Aorta (tissue), 5 donors: ENCODE results near the gene APMAP. TPM values are rescaled to one million over a fixed set of nuclear protein-coding genes. Genes with fewer than 3 reads are reported as not detected.
A peak's percentile ranks its signal among the peaks of the same experiment; 100 is the strongest.

Experiments used
- ATAC-seq: fragments of 200-7000 bp; cut with Tn5 transposase; one replicate; pipeline ENCODE4 v1.9.1; 2022; ENCODE audit warnings: moderate library complexity; ENCODE audit not compliant: low FRiP score
- DNase-seq, 2 donors: peaks; one replicate each; pipeline ENCODE4 v3.0.0-alpha.2; 2020
- H3K27ac ChIP-seq, 2 donors: one replicate each; pipeline ENCODE4 v1.5.1; 2013; ENCODE audit warnings: low read length in 2 of 2, mild to moderate bottlenecking in 2 of 2, moderate library complexity in 2 of 2, control low read depth in 1 of 2, inconsistent platforms in 1 of 2, low read depth in 1 of 2
- H3K27me3 ChIP-seq, 2 donors: one replicate each; pipeline ENCODE4 v1.6.1; 2013; ENCODE audit warnings: control low read depth in 1 of 2, low read length in 1 of 2, mild to moderate bottlenecking in 1 of 2, moderate library complexity in 1 of 2; ENCODE audit not compliant: insufficient read depth in 2 of 2, control insufficient read depth in 1 of 2
- H3K36me3 ChIP-seq, 2 donors: one replicate each; pipeline ENCODE4 v1.6.1; 2013; ENCODE audit warnings: control low read depth in 1 of 2, low read length in 1 of 2, mild to moderate bottlenecking in 1 of 2; ENCODE audit not compliant: insufficient read depth in 2 of 2, control insufficient read depth in 1 of 2
- H3K4me1 ChIP-seq, 2 donors: one replicate each; pipeline ENCODE4 v1.6.1; 2013; ENCODE audit warnings: low read length in 2 of 2, control low read depth in 1 of 2, mild to moderate bottlenecking in 1 of 2, moderate library complexity in 1 of 2; ENCODE audit not compliant: insufficient read depth in 2 of 2, control insufficient read depth in 1 of 2
- H3K4me3 ChIP-seq, 2 donors: one replicate each; pipeline ENCODE4 v1.5.1; 2013; ENCODE audit warnings: low read length in 2 of 2, control low read depth in 1 of 2, mild to moderate bottlenecking in 1 of 2
- H3K9me3 ChIP-seq: one replicate; pipeline ENCODE4 v1.6.1; 2013; ENCODE audit warnings: mild to moderate bottlenecking, low read length; ENCODE audit not compliant: control insufficient read depth
- WGBS, 2 donors: extraction: QIAGEN DNeasy Blood & Tissue Kit; methylation state at CpG; one replicate each; pipeline ENCODE4 v1.1.7; 2013; 5-methylcytosine and 5-hydroxymethylcytosine counted together
- intact Hi-C, 2 donors: fragments of 100-400 bp; cut with DNase I; formaldehyde crosslinking; loops; one replicate each; pipeline versions ENCODE4 v1.14.2 to v1.15.0; 2022
- polyA plus RNA-seq, 2 donors: library from polyadenylated mRNA; stranded (reverse); fragments of 200-250 nt; gene quantifications; one replicate each; pipeline ENCODE4 v1.2.3, GENCODE V29; 2013
- total RNA-seq, 2 donors: library from RNA; stranded (reverse); fragmentation: NEBNext Ultra II Directional; extraction: Animal tissue kit (Norgen Biotek cat#: 25700); gene quantifications; one replicate each; pipeline ENCODE4 v1.2.1, GENCODE V29; 2021
- donor health status: healthy with polysubstance abuse.
- donor health status: Bipolar disorder and iron deficiency.
- donor health status: DM: no; HTN: no; CAD: no.
- donor health status: DM: no; HTN: no; CAD: no.
- donor health status: DM: yes; HTN: yes; CAD: no.

The APMAP gene
- total and polyA plus RNA-seq, 4 donors: 23.4 to 54.1 (median 40.8) TPM

DNA sequence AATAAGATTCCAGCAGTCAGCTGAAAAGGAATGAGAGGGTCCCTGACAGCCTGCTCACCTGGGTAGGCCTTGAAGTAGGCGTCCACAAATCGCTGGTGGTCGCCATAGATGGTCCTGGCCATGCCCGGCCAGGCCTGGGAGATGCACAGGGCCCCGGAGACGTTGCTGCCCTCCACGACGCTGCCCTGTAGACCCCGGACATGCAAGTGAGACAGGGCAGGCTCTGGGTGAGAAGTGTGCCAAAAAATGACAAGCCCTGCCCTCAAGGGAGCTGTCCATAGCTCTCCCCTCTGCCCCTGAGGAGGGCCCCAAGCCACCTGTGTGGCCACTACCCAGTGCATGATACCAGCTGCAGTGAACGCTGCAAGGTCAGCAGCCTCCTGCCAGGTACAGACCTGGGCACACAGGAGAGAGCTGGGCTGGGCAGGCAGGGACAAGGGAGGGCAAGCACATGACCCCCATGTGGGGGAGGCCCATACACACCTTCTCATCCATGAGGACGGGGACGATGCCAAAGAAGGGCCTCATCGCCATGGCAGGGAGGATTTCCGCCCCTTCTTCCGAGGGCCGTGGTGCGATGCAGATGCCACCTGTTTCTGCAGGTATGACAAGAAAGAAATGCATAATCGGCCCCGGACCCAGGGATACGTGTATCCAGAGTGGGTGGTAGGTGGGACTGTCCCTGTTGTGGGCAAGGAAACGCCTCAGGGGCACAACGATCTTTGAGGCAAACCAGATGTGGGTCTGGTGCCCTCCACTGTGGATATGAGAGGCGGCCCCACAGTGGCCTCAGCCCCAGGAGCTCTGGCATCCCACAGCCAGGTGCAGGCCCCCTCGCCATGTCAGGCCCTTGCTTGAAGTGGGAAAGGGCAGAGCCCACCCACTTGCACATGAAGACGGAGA, 21.2 kb upstream of the APMAP start:
- ATAC-seq (no peak), DNase-seq (peak; percentile 21 to 58)
- intact Hi-C loops: no loop called here
- H3K36me3 ChIP-seq: peaks cover 4 to 6% of the 10 kb centered on the region in 2 donors
- H3K9me3 ChIP-seq: no peaks in the 10 kb centered on the region
- WGBS, 2 donors: 91 to 92% methylated on average over 25 of the region's 25 CpGs
- H3K4me1 ChIP-seq: no peaks in the 10 kb centered on the region
- no peak overlapping the region for H3K27ac ChIP-seq
- H3K4me3 ChIP-seq: no peak overlapping the region
- H3K27me3 ChIP-seq: no peaks in the 10 kb centered on the region

DNA sequence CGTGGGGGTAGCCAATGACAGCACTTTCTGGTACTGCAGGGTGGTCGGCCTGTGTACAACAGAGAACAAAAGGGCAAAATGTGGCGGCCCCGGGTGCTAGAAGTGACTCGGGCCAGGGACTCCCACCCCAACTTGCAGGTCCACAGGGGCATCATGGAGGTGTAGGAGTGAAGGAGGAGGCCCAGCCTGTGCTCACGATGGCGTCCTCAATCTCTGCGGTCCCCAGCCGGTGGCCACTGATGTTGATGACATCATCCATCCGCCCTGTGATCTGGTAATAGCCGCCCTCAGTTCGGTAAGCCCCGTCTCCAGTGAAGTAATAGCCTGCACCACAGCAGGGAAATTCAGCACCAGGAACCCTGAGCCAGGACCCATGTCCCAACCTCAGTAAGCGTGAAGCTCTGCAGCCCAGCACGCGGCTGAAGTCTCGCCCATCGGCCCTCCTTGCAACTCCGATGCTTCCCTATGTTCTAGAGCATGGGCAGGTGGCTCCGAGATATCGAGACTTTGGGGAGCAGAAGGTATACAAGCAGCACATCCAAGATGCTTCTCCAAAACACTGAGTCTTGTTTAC, 20.2 kb upstream of the APMAP start:
- peaks cover 4 to 6% of the 10 kb centered on the region in 2 donors for H3K36me3 ChIP-seq
- intact Hi-C loops: no loop called here
- peak in 1 of 2 donors; percentile 34 for DNase-seq

DNA sequence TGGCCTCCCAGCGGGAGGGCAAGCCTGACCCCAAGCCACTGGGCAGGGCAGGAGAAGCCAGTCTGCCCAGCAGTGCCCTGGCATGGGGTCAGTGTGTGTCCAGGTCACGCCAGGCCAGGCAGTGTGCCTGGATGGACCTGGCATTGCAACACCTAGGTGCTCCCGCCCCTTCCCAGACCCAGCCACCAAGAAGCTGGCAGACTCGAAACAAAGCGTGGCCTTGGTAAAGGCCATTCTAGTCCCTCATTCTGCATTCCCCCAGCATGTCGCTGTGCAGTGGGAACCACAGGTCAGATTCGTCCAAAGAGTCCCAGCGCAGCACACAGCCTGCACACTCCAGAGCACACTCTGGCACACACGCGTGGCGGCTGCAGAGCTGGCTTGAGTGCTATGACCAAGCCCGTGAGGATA, 19.3 kb upstream of the APMAP start:
- no peaks in the 10 kb centered on the region for H3K27me3 ChIP-seq
- no peak overlapping the region for H3K27ac ChIP-seq
- peak in 1 of 2 donors; percentile 25 for DNase-seq
- H3K4me3 ChIP-seq: no peak overlapping the region
- no peaks in the 10 kb centered on the region for H3K9me3 ChIP-seq
- H3K4me1 ChIP-seq: no peaks in the 10 kb centered on the region
- ATAC-seq: no peak
- WGBS, 2 donors: 91 to 93% methylated on average over 12 of the region's 12 CpGs
- peaks cover 6 to 7% of the 10 kb centered on the region in 2 donors for H3K36me3 ChIP-seq
- intact Hi-C loops: no loop called here

More for the DNA sequence above, 20.2 kb upstream of the APMAP start:
- 91 to 93% methylated on average over 21 of the region's 21 CpGs for WGBS, 2 donors
- H3K27ac ChIP-seq: no peak overlapping the region
- H3K4me3 ChIP-seq: no peak overlapping the region
- no peaks in the 10 kb centered on the region for H3K27me3 ChIP-seq
- ATAC-seq: no peak
- H3K4me1 ChIP-seq: no peaks in the 10 kb centered on the region
- H3K9me3 ChIP-seq: no peaks in the 10 kb centered on the region

DNA sequence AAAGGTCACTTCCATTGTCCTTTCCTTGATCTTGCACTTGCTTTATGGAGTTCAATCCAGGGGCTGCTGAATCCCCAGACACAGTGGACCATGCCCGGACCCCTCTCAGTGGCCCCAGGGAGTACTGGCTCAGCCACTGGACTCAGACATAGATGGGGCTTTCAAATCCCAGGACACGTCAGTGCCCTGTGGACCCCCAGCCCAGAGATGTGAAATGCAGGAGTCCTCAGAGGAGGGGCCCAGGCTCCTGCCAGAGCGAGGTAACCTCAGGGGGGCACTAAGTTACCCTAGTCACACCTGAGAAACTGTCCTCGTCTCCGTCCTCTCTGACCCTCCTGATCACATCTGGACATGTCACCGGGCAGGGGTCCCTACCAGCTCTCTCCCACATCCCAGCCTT, 18.7 kb upstream of the APMAP start:
- intact Hi-C loops: no loop called here
- peaks cover 6 to 8% of the 10 kb centered on the region in 2 donors for H3K36me3 ChIP-seq
- H3K4me3 ChIP-seq: no peak overlapping the region
- no peaks in the 10 kb centered on the region for H3K27me3 ChIP-seq
- H3K9me3 ChIP-seq: no peaks in the 10 kb centered on the region
- 81 to 87% methylated on average over 6 of the region's 6 CpGs for WGBS, 2 donors
- no peak overlapping the region for H3K27ac ChIP-seq
- ATAC-seq (no peak), DNase-seq (peak in 1 of 2 donors; percentile 37)
- no peaks in the 10 kb centered on the region for H3K4me1 ChIP-seq

DNA sequence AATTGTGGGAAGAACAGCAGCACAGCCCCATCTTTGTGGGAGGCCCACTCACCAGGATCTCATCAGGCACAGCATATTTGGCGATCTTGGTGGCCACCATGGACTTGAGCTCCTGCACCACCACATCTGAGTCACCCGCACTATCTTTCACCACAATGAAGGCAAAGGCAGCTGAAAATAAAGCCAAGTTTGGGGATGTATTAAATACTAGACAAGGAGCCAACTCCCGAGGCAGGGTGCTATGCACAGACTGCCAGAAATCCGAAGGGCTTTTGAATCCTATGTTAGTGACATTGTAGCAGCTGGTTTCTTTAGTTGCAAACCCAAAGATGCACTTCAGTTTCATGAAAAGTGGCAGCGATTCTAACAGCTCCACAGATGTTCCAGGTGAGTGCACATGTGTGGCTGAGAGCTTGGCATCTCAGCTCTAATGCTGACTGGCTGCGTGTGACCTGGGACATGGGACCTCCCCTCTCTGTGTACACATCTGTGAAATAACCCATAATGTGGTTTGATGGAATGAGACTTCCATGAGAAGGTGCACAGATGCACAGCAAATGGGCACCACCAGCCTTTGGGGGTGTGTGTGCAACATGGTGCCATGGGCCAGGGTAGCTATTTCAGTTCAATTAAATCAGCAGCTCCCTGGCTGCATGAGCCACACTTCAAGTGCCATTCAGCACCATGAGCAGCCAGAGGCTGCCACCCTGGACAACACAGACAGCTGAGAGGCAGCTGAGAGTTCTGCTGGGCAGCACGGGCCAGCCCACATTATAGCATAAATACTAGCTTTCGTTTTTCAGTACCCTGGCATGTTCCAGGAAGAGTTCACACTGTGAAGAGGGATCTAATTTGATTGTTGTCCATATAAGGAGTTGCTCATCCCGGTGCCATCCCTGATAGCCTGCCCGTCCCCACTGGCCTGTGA, 16.9 kb upstream of the APMAP start:
- Histone ChIP-seq H3K27ac (no peak overlapping the region), H3K36me3 (peaks cover 6 to 9% of the 10 kb centered on the region in 2 donors), H3K9me3 (no peaks in the 10 kb centered on the region), H3K27me3 (no peaks in the 10 kb centered on the region), H3K4me3 (no peak overlapping the region), H3K4me1 (no peaks in the 10 kb centered on the region)
- ATAC-seq: no peak
- 71 to 79% methylated on average over 10 of the region's 10 CpGs for WGBS, 2 donors
- intact Hi-C loops: no loop called here
- peak in 1 of 2 donors; percentile 54 for DNase-seq

DNA sequence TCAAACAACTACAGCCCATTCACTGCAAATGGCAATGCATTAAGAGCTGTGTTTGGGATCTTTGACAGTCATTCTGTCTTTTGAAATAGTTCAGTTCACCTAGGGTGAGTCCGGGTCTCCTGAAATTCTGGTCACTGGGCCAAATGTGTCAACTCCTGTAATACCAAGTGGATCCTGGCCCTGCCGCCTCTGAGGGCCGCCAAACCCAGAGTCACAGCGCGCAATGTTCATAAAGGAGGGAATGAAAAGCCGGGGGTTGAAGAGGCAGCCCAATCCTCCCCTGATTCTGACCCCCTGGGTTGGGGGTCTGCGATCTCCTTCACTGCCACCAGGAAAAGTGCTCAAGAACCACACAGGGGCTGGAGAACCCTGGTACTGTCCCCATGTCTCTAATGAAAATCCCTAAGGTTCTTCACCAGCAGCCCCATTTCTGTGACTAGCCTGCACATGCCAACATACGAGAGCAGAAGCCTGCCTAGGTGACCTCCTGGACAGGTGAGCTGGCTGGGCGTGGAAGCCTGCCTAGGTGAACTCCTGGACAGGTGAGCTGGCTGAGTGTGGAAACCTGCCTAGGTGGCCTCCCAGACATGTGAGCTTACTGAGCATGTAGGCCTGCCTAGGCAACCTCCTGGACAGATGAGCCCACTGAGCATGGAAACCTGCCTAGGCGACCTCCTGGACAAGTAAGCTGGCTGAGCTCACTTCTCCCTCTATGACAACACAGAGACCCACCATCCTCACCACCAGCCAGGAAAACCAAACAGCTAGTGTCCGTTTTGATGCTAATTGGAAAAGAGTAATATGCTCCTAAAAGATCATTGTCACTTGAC, 16.1 kb upstream of the APMAP start:
- intact Hi-C loops: no loop called here
- Histone ChIP-seq H3K27me3 (no peaks in the 10 kb centered on the region), H3K4me3 (no peak overlapping the region), H3K4me1 (no peaks in the 10 kb centered on the region), H3K9me3 (no peaks in the 10 kb centered on the region), H3K27ac (no peak overlapping the region), H3K36me3 (peaks cover 6 to 9% of the 10 kb centered on the region in 2 donors)
- ATAC-seq (no peak), DNase-seq (peak in 1 of 2 donors; percentile 38)
- 88 to 90% methylated on average over 11 of the region's 11 CpGs for WGBS, 2 donors

DNA sequence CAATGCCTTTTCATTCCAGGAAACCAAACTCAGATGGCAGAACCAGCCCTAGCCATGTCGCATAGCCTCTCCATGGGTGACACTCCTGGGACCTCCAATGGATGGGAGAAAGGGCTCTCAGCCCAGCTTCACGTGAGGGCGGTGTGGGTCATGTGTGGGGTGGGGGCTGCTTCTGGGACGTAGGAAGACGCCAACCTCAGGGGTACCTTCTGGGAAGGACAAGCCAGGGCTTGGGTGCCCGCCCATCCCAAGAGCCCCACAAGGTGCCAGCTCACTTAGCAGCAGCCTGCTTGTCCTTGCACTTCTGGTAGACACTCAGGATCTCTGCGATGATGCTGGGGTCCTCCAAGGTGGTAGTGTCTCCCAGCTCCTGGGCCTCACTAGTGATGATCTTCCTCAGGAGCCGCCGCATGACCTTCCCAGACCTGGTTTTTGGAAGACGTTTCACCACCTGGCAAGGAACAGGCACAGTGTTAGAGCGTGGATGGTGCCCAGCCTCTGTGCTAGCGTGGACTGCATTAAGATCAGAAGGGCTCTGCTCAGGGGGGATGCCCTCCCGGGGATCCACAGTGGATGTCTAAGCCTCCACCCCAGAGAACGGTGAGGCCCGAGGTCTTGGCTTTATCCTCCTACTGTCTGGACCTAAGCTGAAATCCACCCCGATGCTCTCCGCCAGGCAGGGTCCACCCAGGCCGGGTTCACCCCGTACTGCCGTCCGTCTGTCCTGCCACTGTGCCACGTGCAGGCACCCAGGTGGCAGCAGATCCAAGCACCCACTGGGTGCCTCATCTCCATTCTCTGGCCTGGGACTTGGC, 15.1 kb upstream of the APMAP start:
- 89 to 90% methylated on average over 22 of the region's 22 CpGs for WGBS, 2 donors

More for the DNA sequence above, 15.1 kb upstream of the APMAP start:
- H3K27me3 ChIP-seq: no peaks in the 10 kb centered on the region
- intact Hi-C loops: no loop called here
- H3K4me1 ChIP-seq: no peaks in the 10 kb centered on the region
- no peak overlapping the region for H3K4me3 ChIP-seq
- H3K9me3 ChIP-seq: no peaks in the 10 kb centered on the region
- H3K36me3 ChIP-seq: peaks cover 2 to 9% of the 10 kb centered on the region in 2 donors
- DNase-seq: peak in 1 of 2 donors; percentile 59
- no peak overlapping the region for H3K27ac ChIP-seq
- ATAC-seq: peak; percentile 6
